ENCODE data around the gene ALOX12B. TPM values are rescaled to one million over a fixed set of nuclear protein-coding genes. Genes with fewer than 3 reads are reported as not detected.

Gene ALOX12B
- total RNA-seq, 1 donor from 2014 or later: 1.7 TPM

GRCh38 chr17:8041249-8041928 lies 46.1 kb downstream of the ALOX12B start:
- no peak for DNase-seq (ENCODE audit: low spot score)
- peaks cover 13% of the 10 kb centered on the region for H3K27me3 Mint-ChIP-seq (ENCODE audit: unreplicated experiment)

GRCh38 chr17:8039611-8040168 lies 47.8 kb downstream of the ALOX12B start:
- Mint-ChIP-seq H3K4me3 (ENCODE audit: unreplicated experiment) (no peak overlapping the region), H3K27me3 (ENCODE audit: unreplicated experiment) (peaks cover 10% of the 10 kb centered on the region), H3K27ac (ENCODE audit: unreplicated experiment) (no peak overlapping the region), H3K4me1 (ENCODE audit: unreplicated experiment) (peaks cover 4% of the 10 kb centered on the region), H3K9me3 (ENCODE audit: unreplicated experiment) (no peaks in the 10 kb centered on the region), H3K36me3 (ENCODE audit: low read depth, unreplicated experiment) (peaks cover 4% of the 10 kb centered on the region)
- no peak for DNase-seq (ENCODE audit: low spot score)
- TF ChIP-seq, protein P1, sequence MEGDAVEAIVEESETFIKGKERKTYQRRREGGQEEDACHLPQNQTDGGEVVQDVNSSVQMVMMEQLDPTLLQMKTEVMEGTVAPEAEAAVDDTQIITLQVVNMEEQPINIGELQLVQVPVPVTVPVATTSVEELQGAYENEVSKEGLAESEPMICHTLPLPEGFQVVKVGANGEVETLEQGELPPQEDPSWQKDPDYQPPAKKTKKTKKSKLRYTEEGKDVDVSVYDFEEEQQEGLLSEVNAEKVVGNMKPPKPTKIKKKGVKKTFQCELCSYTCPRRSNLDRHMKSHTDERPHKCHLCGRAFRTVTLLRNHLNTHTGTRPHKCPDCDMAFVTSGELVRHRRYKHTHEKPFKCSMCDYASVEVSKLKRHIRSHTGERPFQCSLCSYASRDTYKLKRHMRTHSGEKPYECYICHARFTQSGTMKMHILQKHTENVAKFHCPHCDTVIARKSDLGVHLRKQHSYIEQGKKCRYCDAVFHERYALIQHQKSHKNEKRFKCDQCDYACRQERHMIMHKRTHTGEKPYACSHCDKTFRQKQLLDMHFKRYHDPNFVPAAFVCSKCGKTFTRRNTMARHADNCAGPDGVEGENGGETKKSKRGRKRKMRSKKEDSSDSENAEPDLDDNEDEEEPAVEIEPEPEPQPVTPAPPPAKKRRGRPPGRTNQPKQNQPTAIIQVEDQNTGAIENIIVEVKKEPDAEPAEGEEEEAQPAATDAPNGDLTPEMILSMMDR (IDR thresholded peaks at IDR 0.05; ENCODE audit: unreplicated experiment): no peak

More at GRCh38 chr17:8041249-8041928, 46.1 kb downstream of the ALOX12B start:
- H3K27ac Mint-ChIP-seq (ENCODE audit: unreplicated experiment): no peak overlapping the region
- no peaks in the 10 kb centered on the region for H3K9me3 Mint-ChIP-seq (ENCODE audit: unreplicated experiment)
- peaks cover 4% of the 10 kb centered on the region for H3K4me1 Mint-ChIP-seq (ENCODE audit: unreplicated experiment)
- TF ChIP-seq, protein P1 (IDR thresholded peaks at IDR 0.05; ENCODE audit: unreplicated experiment): peak; percentile 56
- no peak overlapping the region for H3K4me3 Mint-ChIP-seq (ENCODE audit: unreplicated experiment)
- H3K36me3 Mint-ChIP-seq (ENCODE audit: low read depth, unreplicated experiment): peaks cover 4% of the 10 kb centered on the region

DNA sequence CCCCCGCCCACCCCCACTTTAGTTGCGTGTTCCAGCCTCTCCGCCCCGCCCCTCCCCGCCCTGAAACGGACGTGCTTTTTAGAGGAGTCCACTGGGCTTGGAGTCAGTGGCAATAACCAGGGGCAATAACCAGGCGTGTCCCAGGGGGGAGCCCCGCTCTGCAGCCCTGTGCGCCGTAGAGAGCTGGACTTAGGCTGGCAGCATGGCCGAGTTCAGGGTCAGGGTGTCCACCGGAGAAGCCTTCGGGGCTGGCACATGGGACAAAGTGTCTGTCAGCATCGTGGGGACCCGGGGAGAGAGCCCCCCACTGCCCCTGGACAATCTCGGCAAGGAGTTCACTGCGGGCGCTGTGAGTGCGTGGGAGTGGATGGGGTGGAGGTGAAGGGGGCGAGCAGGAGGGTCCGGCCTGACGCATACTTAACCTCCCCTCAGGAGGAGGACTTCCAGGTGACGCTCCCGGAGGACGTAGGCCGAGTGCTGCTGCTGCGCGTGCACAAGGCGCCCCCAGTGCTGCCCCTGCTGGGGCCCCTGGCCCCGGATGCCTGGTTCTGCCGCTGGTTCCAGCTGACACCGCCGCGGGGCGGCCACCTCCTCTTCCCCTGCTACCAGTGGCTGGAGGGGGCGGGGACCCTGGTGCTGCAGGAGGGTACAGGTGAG lies 48.4 kb downstream of the ALOX12B start, which contains the start of gene ALOX15B:
TSS of gene ALOX15B (plus strand) at position 106 of the 657 bp plus-strand sequence. CDS start at position 203, 97 bp downstream.
- Mint-ChIP-seq H3K36me3 (ENCODE audit: low read depth, unreplicated experiment) (peaks cover 4% of the 10 kb centered on the region), H3K4me1 (ENCODE audit: unreplicated experiment) (peaks cover 4% of the 10 kb centered on the region), H3K4me3 (ENCODE audit: unreplicated experiment) (no peak within 1 kb of the TSS), H3K9me3 (ENCODE audit: unreplicated experiment) (no peaks in the 10 kb centered on the region), H3K27me3 (ENCODE audit: unreplicated experiment) (peaks cover 10% of the 10 kb centered on the region), H3K27ac (ENCODE audit: unreplicated experiment) (no peak within 1 kb of the TSS)
- no peak for DNase-seq (ENCODE audit: low spot score)
- TF ChIP-seq, protein P1 (IDR thresholded peaks at IDR 0.05; ENCODE audit: unreplicated experiment): no peak

DNA sequence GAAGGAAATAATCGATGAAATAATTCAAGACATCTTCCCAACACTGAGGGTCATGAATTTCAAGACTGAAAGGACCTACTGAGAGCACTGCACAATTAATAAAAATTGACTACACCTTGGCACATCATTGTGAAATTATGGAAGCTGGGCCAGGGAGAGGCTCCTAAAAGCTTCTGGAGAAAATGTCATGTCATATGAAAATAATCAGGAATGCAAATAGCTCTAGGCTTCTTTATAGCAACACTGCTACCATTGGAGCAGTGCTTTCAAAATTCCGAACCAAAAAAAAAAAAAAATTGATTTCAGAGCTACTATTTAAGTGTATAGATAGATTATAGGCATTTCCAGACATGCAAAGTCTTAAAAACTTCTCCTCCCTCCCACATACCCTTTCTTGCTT lies 55.1 kb downstream of the ALOX12B start:
- H3K27ac Mint-ChIP-seq (ENCODE audit: unreplicated experiment): no peak overlapping the region
- H3K9me3 Mint-ChIP-seq (ENCODE audit: unreplicated experiment): no peaks in the 10 kb centered on the region
- no peak overlapping the region for H3K4me3 Mint-ChIP-seq (ENCODE audit: unreplicated experiment)
- TF ChIP-seq, protein P1 (IDR thresholded peaks at IDR 0.05; ENCODE audit: unreplicated experiment): no peak
- peaks cover 5% of the 10 kb centered on the region for H3K4me1 Mint-ChIP-seq (ENCODE audit: unreplicated experiment)
- no peaks in the 10 kb centered on the region for H3K36me3 Mint-ChIP-seq (ENCODE audit: low read depth, unreplicated experiment)
- DNase-seq (ENCODE audit: low spot score): no peak
- H3K27me3 Mint-ChIP-seq (ENCODE audit: unreplicated experiment): no peaks in the 10 kb centered on the region

GRCh38 chr17:8031950-8032349 lies 55.6 kb downstream of the ALOX12B start:
- no peaks in the 10 kb centered on the region for H3K36me3 Mint-ChIP-seq (ENCODE audit: low read depth, unreplicated experiment)
- H3K4me1 Mint-ChIP-seq (ENCODE audit: unreplicated experiment): peaks cover 5% of the 10 kb centered on the region
- no peak overlapping the region for H3K27ac Mint-ChIP-seq (ENCODE audit: unreplicated experiment)
- no peak for DNase-seq (ENCODE audit: low spot score)
- H3K9me3 Mint-ChIP-seq (ENCODE audit: unreplicated experiment): no peaks in the 10 kb centered on the region
- TF ChIP-seq, protein P1 (IDR thresholded peaks at IDR 0.05; ENCODE audit: unreplicated experiment): no peak
- no peak overlapping the region for H3K4me3 Mint-ChIP-seq (ENCODE audit: unreplicated experiment)
- no peaks in the 10 kb centered on the region for H3K27me3 Mint-ChIP-seq (ENCODE audit: unreplicated experiment)

All from endothelial cell (in vitro differentiated cells).